ENCODE measurements around the gene SIK3.

SIK3 gene

GRCh38 chr11:117071344-117071787 lies 26.9 kb downstream of the SIK3 start:
- Histone ChIP-seq H2BK15ac (replicated peaks; ENCODE audit: low read depth) (no peak overlapping the region), H3K4me1 (ENCODE audit: control insufficient read depth, low read depth, low read length) (peaks cover 8% of the 10 kb centered on the region), H3K27me3 (ENCODE audit: insufficient read depth, low read length, poor library complexity) (no peaks in the 10 kb centered on the region), H4K5ac (ENCODE audit: low read length) (no peak overlapping the region), H3K56ac (ENCODE audit: low read length) (peak overlapping the region; percentile 22), H4K8ac (ENCODE audit: low read depth, low read length) (no peak overlapping the region), H2BK5ac (ENCODE audit: low read length) (no peak overlapping the region), H3K79me2 (ENCODE audit: control insufficient read depth, insufficient read depth, low read length) (peaks cover 6% of the 10 kb centered on the region), H3K4me2 (ENCODE audit: low read length) (no peak overlapping the region), H3K4me3 (ENCODE audit: low read length) (no peak overlapping the region), H3K27ac (ENCODE audit: low read depth, low read length) (no peak overlapping the region), H3K79me1 (ENCODE audit: low read length) (peaks cover 14% of the 10 kb centered on the region), H2BK120ac (ENCODE audit: low read depth, low read length) (no peak overlapping the region), H3K36me3 (ENCODE audit: control insufficient read depth, insufficient read depth, low read length) (no peaks in the 10 kb centered on the region), H3K18ac (ENCODE audit: low read length) (no peak overlapping the region), H3K4ac (ENCODE audit: low read depth, low read length) (no peak overlapping the region), H3K9ac (ENCODE audit: low read length) (no peak overlapping the region), H2AK5ac (ENCODE audit: low read length) (no peak overlapping the region), H3K23ac (ENCODE audit: low read length) (no peak overlapping the region)
- no peak for DNase-seq
- no CpG with 5 or more reads among the region's 3 CpGs for WGBS (ENCODE audit: extremely low coverage, insufficient coverage, low lambda C conversion rate)

- no peak overlapping the region for H3K27ac ChIP-seq (ENCODE audit: low read depth, low read length)
- H3K4me1 ChIP-seq (ENCODE audit: control insufficient read depth, low read depth, low read length), result peaks cover 8% of the 10 kb centered on the region
- no CpG with 5 or more reads among the region's 1 CpG for WGBS (ENCODE audit: extremely low coverage, insufficient coverage, low lambda C conversion rate)
- no peak overlapping the region for H3K56ac ChIP-seq (ENCODE audit: low read length)
- no peak overlapping the region for H3K23ac ChIP-seq (ENCODE audit: low read length)
- H3K79me2 ChIP-seq (ENCODE audit: control insufficient read depth, insufficient read depth, low read length), result peaks cover 6% of the 10 kb centered on the region
- no peak overlapping the region for H3K18ac ChIP-seq (ENCODE audit: low read length)
- DNase-seq, result peak; percentile 77
- H3K36me3 ChIP-seq (ENCODE audit: control insufficient read depth, insufficient read depth, low read length), result no peaks in the 10 kb centered on the region
- no peak overlapping the region for H2BK120ac ChIP-seq (ENCODE audit: low read depth, low read length)
- no peaks in the 10 kb centered on the region for H3K27me3 ChIP-seq (ENCODE audit: insufficient read depth, low read length, poor library complexity)
- peaks cover 12% of the 10 kb centered on the region for H3K79me1 ChIP-seq (ENCODE audit: low read length)
- no peak overlapping the region for H4K8ac ChIP-seq (ENCODE audit: low read depth, low read length)
- H2AK5ac ChIP-seq (ENCODE audit: low read length), result no peak overlapping the region
- H3K9ac ChIP-seq (ENCODE audit: low read length), result no peak overlapping the region
- H3K4me2 ChIP-seq (ENCODE audit: low read length), result no peak overlapping the region
- H3K4me3 ChIP-seq (ENCODE audit: low read length), result no peak overlapping the region
- no peak overlapping the region for H4K5ac ChIP-seq (ENCODE audit: low read length)
- H2BK5ac ChIP-seq (ENCODE audit: low read length), result no peak overlapping the region
- H3K4ac ChIP-seq (ENCODE audit: low read depth, low read length), result no peak overlapping the region
- H2BK15ac ChIP-seq (replicated peaks; ENCODE audit: low read depth), result no peak overlapping the region
These were observed 28.2 kb downstream of the SIK3 start for GRCh38 chr11:117070016-117070415.

- H3K4me3 ChIP-seq (ENCODE audit: low read length), result no peak overlapping the region
- peaks cover 6% of the 10 kb centered on the region for H3K79me2 ChIP-seq (ENCODE audit: control insufficient read depth, insufficient read depth, low read length)
- H3K56ac ChIP-seq (ENCODE audit: low read length), result no peak overlapping the region
- H3K4me1 ChIP-seq (ENCODE audit: control insufficient read depth, low read depth, low read length), result peaks cover 6% of the 10 kb centered on the region
- no peak overlapping the region for H3K27ac ChIP-seq (ENCODE audit: low read depth, low read length)
- no peak overlapping the region for H2BK15ac ChIP-seq (replicated peaks; ENCODE audit: low read depth)
- no peaks in the 10 kb centered on the region for H3K36me3 ChIP-seq (ENCODE audit: control insufficient read depth, insufficient read depth, low read length)
- H3K23ac ChIP-seq (ENCODE audit: low read length), result no peak overlapping the region
- H4K5ac ChIP-seq (ENCODE audit: low read length), result no peak overlapping the region
- no CpG with 5 or more reads among the region's 6 CpGs for WGBS (ENCODE audit: extremely low coverage, insufficient coverage, low lambda C conversion rate)
- no peak overlapping the region for H2BK5ac ChIP-seq (ENCODE audit: low read length)
- no peaks in the 10 kb centered on the region for H3K27me3 ChIP-seq (ENCODE audit: insufficient read depth, low read length, poor library complexity)
- no peak overlapping the region for H3K9ac ChIP-seq (ENCODE audit: low read length)
- H3K79me1 ChIP-seq (ENCODE audit: low read length), result peaks cover 8% of the 10 kb centered on the region
- no peak overlapping the region for H2AK5ac ChIP-seq (ENCODE audit: low read length)
- no peak overlapping the region for H4K8ac ChIP-seq (ENCODE audit: low read depth, low read length)
- DNase-seq, result no peak
- no peak overlapping the region for H3K18ac ChIP-seq (ENCODE audit: low read length)
- H3K4me2 ChIP-seq (ENCODE audit: low read length), result no peak overlapping the region
- H2BK120ac ChIP-seq (ENCODE audit: low read depth, low read length), result no peak overlapping the region
- H3K4ac ChIP-seq (ENCODE audit: low read depth, low read length), result no peak overlapping the region
These were observed 29.8 kb downstream of the SIK3 start for GRCh38 chr11:117068303-117068860.

GRCh38 chr11:117066959-117067358 lies 31.3 kb downstream of the SIK3 start:
- Histone ChIP-seq H2AK5ac (ENCODE audit: low read length) (no peak overlapping the region), H3K4me2 (ENCODE audit: low read length) (no peak overlapping the region), H2BK15ac (replicated peaks; ENCODE audit: low read depth) (no peak overlapping the region), H3K18ac (ENCODE audit: low read length) (no peak overlapping the region), H3K9ac (ENCODE audit: low read length) (no peak overlapping the region), H3K27ac (ENCODE audit: low read depth, low read length) (no peak overlapping the region), H4K5ac (ENCODE audit: low read length) (no peak overlapping the region), H3K36me3 (ENCODE audit: control insufficient read depth, insufficient read depth, low read length) (no peaks in the 10 kb centered on the region), H2BK5ac (ENCODE audit: low read length) (no peak overlapping the region), H3K56ac (ENCODE audit: low read length) (no peak overlapping the region), H4K8ac (ENCODE audit: low read depth, low read length) (no peak overlapping the region), H3K79me2 (ENCODE audit: control insufficient read depth, insufficient read depth, low read length) (peaks cover 6% of the 10 kb centered on the region), H3K27me3 (ENCODE audit: insufficient read depth, low read length, poor library complexity) (no peaks in the 10 kb centered on the region), H3K23ac (ENCODE audit: low read length) (no peak overlapping the region), H3K4ac (ENCODE audit: low read depth, low read length) (no peak overlapping the region), H3K4me3 (ENCODE audit: low read length) (no peak overlapping the region), H3K4me1 (ENCODE audit: control insufficient read depth, low read depth, low read length) (no peaks in the 10 kb centered on the region), H3K79me1 (ENCODE audit: low read length) (peaks cover 8% of the 10 kb centered on the region), H2BK120ac (ENCODE audit: low read depth, low read length) (no peak overlapping the region)
- WGBS (ENCODE audit: extremely low coverage, insufficient coverage, low lambda C conversion rate), result no CpG with 5 or more reads among the region's 2 CpGs
- DNase-seq, result no peak

GRCh38 chr11:117064275-117064674 lies 34.0 kb downstream of the SIK3 start:
- H3K36me3 ChIP-seq (ENCODE audit: control insufficient read depth, insufficient read depth, low read length), result no peaks in the 10 kb centered on the region
- no CpG with 5 or more reads among the region's 1 CpG for WGBS (ENCODE audit: extremely low coverage, insufficient coverage, low lambda C conversion rate)

GRCh38 chr11:117062498-117062897 lies 35.7 kb downstream of the SIK3 start:
- Histone ChIP-seq H3K79me2 (ENCODE audit: control insufficient read depth, insufficient read depth, low read length) (peaks cover 7% of the 10 kb centered on the region), H3K9ac (ENCODE audit: low read length) (no peak overlapping the region), H3K18ac (ENCODE audit: low read length) (no peak overlapping the region), H3K23ac (ENCODE audit: low read length) (no peak overlapping the region), H3K4ac (ENCODE audit: low read depth, low read length) (no peak overlapping the region), H2AK5ac (ENCODE audit: low read length) (no peak overlapping the region), H3K4me3 (ENCODE audit: low read length) (no peak overlapping the region), H3K79me1 (ENCODE audit: low read length) (peaks cover 6% of the 10 kb centered on the region), H4K8ac (ENCODE audit: low read depth, low read length) (no peak overlapping the region), H2BK15ac (replicated peaks; ENCODE audit: low read depth) (no peak overlapping the region), H2BK5ac (ENCODE audit: low read length) (no peak overlapping the region), H3K27me3 (ENCODE audit: insufficient read depth, low read length, poor library complexity) (no peaks in the 10 kb centered on the region), H4K5ac (ENCODE audit: low read length) (no peak overlapping the region), H3K4me2 (ENCODE audit: low read length) (no peak overlapping the region), H2BK120ac (ENCODE audit: low read depth, low read length) (no peak overlapping the region), H3K56ac (ENCODE audit: low read length) (no peak overlapping the region), H3K36me3 (ENCODE audit: control insufficient read depth, insufficient read depth, low read length) (no peaks in the 10 kb centered on the region), H3K4me1 (ENCODE audit: control insufficient read depth, low read depth, low read length) (no peaks in the 10 kb centered on the region), H3K27ac (ENCODE audit: low read depth, low read length) (no peak overlapping the region)
- no peak for DNase-seq
- WGBS (ENCODE audit: extremely low coverage, insufficient coverage, low lambda C conversion rate), result no CpG with 5 or more reads among the region's 2 CpGs

More at GRCh38 chr11:117064275-117064674, 34.0 kb downstream of the SIK3 start:
- no peaks in the 10 kb centered on the region for H3K4me1 ChIP-seq (ENCODE audit: control insufficient read depth, low read depth, low read length)
- no peak overlapping the region for H2BK15ac ChIP-seq (replicated peaks; ENCODE audit: low read depth)
- peaks cover 4% of the 10 kb centered on the region for H3K79me1 ChIP-seq (ENCODE audit: low read length)
- no peak overlapping the region for H2BK5ac ChIP-seq (ENCODE audit: low read length)
- no peak overlapping the region for H4K5ac ChIP-seq (ENCODE audit: low read length)
- H3K4ac ChIP-seq (ENCODE audit: low read depth, low read length), result no peak overlapping the region
- no peak overlapping the region for H3K23ac ChIP-seq (ENCODE audit: low read length)
- H4K8ac ChIP-seq (ENCODE audit: low read depth, low read length), result no peak overlapping the region
- H2AK5ac ChIP-seq (ENCODE audit: low read length), result no peak overlapping the region
- no peak overlapping the region for H3K27ac ChIP-seq (ENCODE audit: low read depth, low read length)
- H3K79me2 ChIP-seq (ENCODE audit: control insufficient read depth, insufficient read depth, low read length), result peaks cover 8% of the 10 kb centered on the region
- no peaks in the 10 kb centered on the region for H3K27me3 ChIP-seq (ENCODE audit: insufficient read depth, low read length, poor library complexity)
- DNase-seq, result no peak
- no peak overlapping the region for H3K4me2 ChIP-seq (ENCODE audit: low read length)
- H3K56ac ChIP-seq (ENCODE audit: low read length), result no peak overlapping the region
- H3K18ac ChIP-seq (ENCODE audit: low read length), result no peak overlapping the region
- H2BK120ac ChIP-seq (ENCODE audit: low read depth, low read length), result no peak overlapping the region
- H3K4me3 ChIP-seq (ENCODE audit: low read length), result no peak overlapping the region
- H3K9ac ChIP-seq (ENCODE audit: low read length), result no peak overlapping the region

Data from mesendoderm (in vitro differentiated cells).